Fibroblast of the aortic adventitia (primary cell): ENCODE results near the gene ZNF77. TPM values are rescaled to one million over a fixed set of nuclear protein-coding genes. Genes with fewer than 3 reads are reported as not detected.

Source experiments
- DNase-seq: peaks from one replicate; pipeline ENCODE4 v3.0.0-alpha.2; 2010; ENCODE audit warnings: low read depth
- H3K4me3 ChIP-seq: 2 replicates; pipeline ENCODE4 v1.5.1; 2011; ENCODE audit warnings: low read depth, mild to moderate bottlenecking, control low read depth, low read length, moderate library complexity
- total RNA-seq: library from RNA; depleted of rRNA; stranded (reverse); fragments of >200 nt; gene quantifications from 2 replicates; pipeline ENCODE4 v1.2.3, GENCODE V29; 2012; ENCODE audit warnings: low replicate concordance
- TF ChIP-seq, protein P1 (sequence below): IDR thresholded peaks from 2 replicates; pipeline ENCODE4 v1.5.1; 2011; ENCODE audit warnings: mild to moderate bottlenecking, low read length, control low read depth, inconsistent platforms; ENCODE audit not compliant: insufficient read depth

ZNF77 gene
- total RNA-seq, 1 donor = 5.5 TPM

DNA sequence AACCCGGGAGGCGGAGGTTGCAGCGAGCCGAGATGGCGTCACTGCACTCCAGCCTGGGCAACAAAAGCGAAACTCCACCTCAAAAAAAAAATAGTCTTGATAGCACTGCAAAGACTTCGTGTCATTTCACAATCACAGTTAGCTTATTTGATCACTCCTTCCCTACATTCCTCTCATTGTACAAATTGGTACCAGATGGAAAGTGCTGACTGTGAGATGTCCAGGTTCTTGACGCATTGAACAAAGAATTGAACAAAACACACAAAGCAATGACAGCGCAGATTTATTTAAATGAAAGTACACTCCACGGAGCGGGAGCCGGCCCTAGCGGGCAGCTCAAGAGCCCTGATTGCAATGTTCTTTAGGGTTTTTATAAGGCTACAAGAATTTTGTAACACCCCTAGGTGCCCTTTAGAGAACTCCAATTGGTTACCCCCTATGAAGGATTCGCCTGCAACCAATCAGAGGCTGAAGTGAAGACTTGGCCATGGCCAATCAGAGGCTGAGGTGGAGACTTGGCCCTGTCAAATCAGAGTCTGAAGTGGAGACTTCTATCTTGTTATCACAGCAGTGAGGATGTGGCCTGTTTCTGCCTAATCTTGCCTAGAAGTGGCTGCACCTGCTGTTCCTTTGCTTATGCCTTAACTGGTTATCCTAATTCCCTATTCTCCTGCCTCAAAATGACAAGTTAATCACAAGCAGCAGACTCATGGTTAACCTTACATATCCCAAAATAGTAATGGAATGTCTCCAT is 60.9 kb downstream of the ZNF77 start:
- TF ChIP-seq, protein P1, sequence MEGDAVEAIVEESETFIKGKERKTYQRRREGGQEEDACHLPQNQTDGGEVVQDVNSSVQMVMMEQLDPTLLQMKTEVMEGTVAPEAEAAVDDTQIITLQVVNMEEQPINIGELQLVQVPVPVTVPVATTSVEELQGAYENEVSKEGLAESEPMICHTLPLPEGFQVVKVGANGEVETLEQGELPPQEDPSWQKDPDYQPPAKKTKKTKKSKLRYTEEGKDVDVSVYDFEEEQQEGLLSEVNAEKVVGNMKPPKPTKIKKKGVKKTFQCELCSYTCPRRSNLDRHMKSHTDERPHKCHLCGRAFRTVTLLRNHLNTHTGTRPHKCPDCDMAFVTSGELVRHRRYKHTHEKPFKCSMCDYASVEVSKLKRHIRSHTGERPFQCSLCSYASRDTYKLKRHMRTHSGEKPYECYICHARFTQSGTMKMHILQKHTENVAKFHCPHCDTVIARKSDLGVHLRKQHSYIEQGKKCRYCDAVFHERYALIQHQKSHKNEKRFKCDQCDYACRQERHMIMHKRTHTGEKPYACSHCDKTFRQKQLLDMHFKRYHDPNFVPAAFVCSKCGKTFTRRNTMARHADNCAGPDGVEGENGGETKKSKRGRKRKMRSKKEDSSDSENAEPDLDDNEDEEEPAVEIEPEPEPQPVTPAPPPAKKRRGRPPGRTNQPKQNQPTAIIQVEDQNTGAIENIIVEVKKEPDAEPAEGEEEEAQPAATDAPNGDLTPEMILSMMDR = no peak
- H3K4me3 ChIP-seq = no peak overlapping the region
- peak; percentile 3 for DNase-seq

Other genes starting within 250 kb of the ZNF77 start
- 0.45 and 0.65 TPM in 2 replicates for gene GNG7, start 242.3 kb downstream of the ZNF77 start, total RNA-seq
- 3.9 and 14.9 TPM in 2 replicates for gene DIRAS1, start 223.6 kb downstream of the ZNF77 start, total RNA-seq
- gene SLC39A3, start 205.0 kb downstream of the ZNF77 start, total RNA-seq = 28.4 and 47.8 TPM in 2 replicates
- gene SGTA, start 161.7 kb downstream of the ZNF77 start, total RNA-seq = 39.4 and 40.3 TPM in 2 replicates
- 46.4 and 70.0 TPM in 2 replicates for gene THOP1, start 159.5 kb downstream of the ZNF77 start, total RNA-seq
- gene ZNF554, start 125.1 kb downstream of the ZNF77 start, total RNA-seq = 3.2 and 13.5 TPM in 2 replicates
- gene ZNF555, start 103.5 kb downstream of the ZNF77 start, total RNA-seq = 5.9 and 7.0 TPM in 2 replicates
- gene ZNF556, start 77.6 kb downstream of the ZNF77 start, total RNA-seq = 0.08 TPM in 1 of 2 replicates, not detected in the other
- gene ZNF57, start 44.0 kb downstream of the ZNF77 start, total RNA-seq = 3.4 and 4.8 TPM in 2 replicates
- 0.18 TPM in 1 of 2 replicates, not detected in the other for gene TLE6, start 32.6 kb upstream of the ZNF77 start, total RNA-seq
- 5.2 and 12.8 TPM in 2 replicates for gene TLE2, start 84.3 kb upstream of the ZNF77 start, total RNA-seq
- gene TLE5, start 117.5 kb upstream of the ZNF77 start, total RNA-seq = 42.2 and 232 TPM in 2 replicates
- gene GNA11, start 149.4 kb upstream of the ZNF77 start, total RNA-seq = 35.1 and 65.4 TPM in 2 replicates
- not detected in 2 replicates for gene GNA15, start 191.1 kb upstream of the ZNF77 start, total RNA-seq
- gene S1PR4, start 233.8 kb upstream of the ZNF77 start, total RNA-seq = not detected in 2 replicates
- 20.4 and 38.3 TPM in 2 replicates for gene NCLN, start 241.0 kb upstream of the ZNF77 start, total RNA-seq